GM10248 (cell line): ENCODE measurements around the gene MAPK4.

Experiments
- CTCF ChIA-PET: fragments of 300-600 bp; sonication (Branson Sonifier 250); formaldehyde crosslinking; extraction: SDS; loops from one replicate; lab custom pipeline; 2021; ENCODE audit warnings: antibody characterized with exemption; lab: Yijun Ruan, JAX
- POLR2A ChIA-PET: fragments of 350-650 bp; sonication (Branson Sonifier 250); formaldehyde crosslinking; extraction: SDS; loops from one replicate; lab custom pipeline; 2020; ENCODE audit warnings: antibody characterized with exemption; lab: Yijun Ruan, JAX
- DNase-seq: peaks from one replicate; pipeline ENCODE4 v3.0.0; 2012; ENCODE audit errors: extremely low spot score
- CTCF ChIP-seq: IDR thresholded peaks from 2 replicates; pipeline ENCODE4 v1.5.1; 2012; ENCODE audit warnings: mild to moderate bottlenecking, low read depth; ENCODE audit errors: extremely low read depth, missing control alignments, control extremely low read depth

The MAPK4 gene

GRCh38 chr18:50628533-50628905 lies 68.6 kb downstream of the MAPK4 start:
- ChIA-PET CTCF (no interaction called here), POLR2A (no interaction called here)
- no peak for TF ChIP-seq CTCF
- DNase-seq = no peak

- TF ChIP-seq CTCF = no peak
- POLR2A ChIA-PET = no interaction called here
- DNase-seq = no peak
- CTCF ChIA-PET = no interaction called here
Measured at GRCh38 chr18:50629148-50629631, 69.3 kb downstream of the MAPK4 start.

- DNase-seq = no peak
- ChIA-PET CTCF (interaction anchor here (1.3 kb wide), 1 partner anchor 10 kb away, joined by 3 read pairs; no protein-coding TSS in a partner anchor), POLR2A (no interaction called here)
- TF ChIP-seq CTCF = no peak
Measured at GRCh38 chr18:50630895-50631294, 71.0 kb downstream of the MAPK4 start.

GRCh38 chr18:50632895-50633515 lies 73.1 kb downstream of the MAPK4 start:
- CTCF ChIA-PET = no interaction called here
- DNase-seq = no peak
- POLR2A ChIA-PET = no interaction called here
- TF ChIP-seq CTCF = no peak

- ChIA-PET CTCF (no interaction called here), POLR2A (no interaction called here)
- no peak for TF ChIP-seq CTCF
- no peak for DNase-seq
Measured at GRCh38 chr18:50633992-50634391, 74.1 kb downstream of the MAPK4 start.

- DNase-seq = no peak
- ChIA-PET POLR2A (no interaction called here), CTCF (interaction anchor here (1.5 kb wide), 1 partner anchor 26 kb away, joined by 5 read pairs; no protein-coding TSS in a partner anchor)
- no peak for TF ChIP-seq CTCF
Measured at GRCh38 chr18:50636366-50637057, 76.6 kb downstream of the MAPK4 start.
